Measurements from ENCODE around the gene SLC7A5.
"Not testable (repeated sequence)": the region's sequence is repeated elsewhere in the genome, so short reads cannot be mapped to it uniquely, and the experiment has no call there.

The SLC7A5 gene

DNA sequence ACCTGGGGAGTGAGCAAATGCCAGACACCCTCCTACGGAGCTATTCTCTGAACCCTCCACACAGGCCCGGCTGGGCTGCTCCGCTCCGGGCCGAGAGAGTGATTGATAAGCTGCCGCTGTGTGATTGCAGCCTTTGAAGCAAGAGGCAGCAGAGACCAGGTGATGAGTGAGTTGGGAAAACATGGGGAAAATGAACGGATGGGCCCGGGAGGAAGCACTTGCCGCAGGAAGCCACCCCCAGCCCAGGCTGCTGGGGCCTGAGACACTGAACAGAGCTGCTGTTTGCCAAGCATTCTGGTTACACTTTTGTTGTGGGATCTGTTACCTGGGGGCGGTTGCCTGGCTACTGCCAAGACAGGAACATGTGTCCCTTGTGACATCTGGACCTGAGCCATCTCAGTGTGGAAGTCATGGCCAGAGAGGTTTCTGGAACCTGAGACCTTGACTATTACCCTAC is 57.1 kb downstream of the SLC7A5 start:
- DNase-seq (ENCODE audit: low read depth) = no peak
- no peak overlapping the region for H3K4me3 ChIP-seq (ENCODE audit: low read length)

GRCh38 chr16:87811454-87811853 is 57.9 kb downstream of the SLC7A5 start:
- DNase-seq (ENCODE audit: low read depth); H3K4me3 ChIP-seq (ENCODE audit: low read length): not testable (repeated sequence)

More for the DNA sequence above, 57.1 kb downstream of the SLC7A5 start:
- no peak for TF ChIP-seq CTCF (conservative IDR thresholded peaks at IDR 0.05; ENCODE audit: low read length)

DNA sequence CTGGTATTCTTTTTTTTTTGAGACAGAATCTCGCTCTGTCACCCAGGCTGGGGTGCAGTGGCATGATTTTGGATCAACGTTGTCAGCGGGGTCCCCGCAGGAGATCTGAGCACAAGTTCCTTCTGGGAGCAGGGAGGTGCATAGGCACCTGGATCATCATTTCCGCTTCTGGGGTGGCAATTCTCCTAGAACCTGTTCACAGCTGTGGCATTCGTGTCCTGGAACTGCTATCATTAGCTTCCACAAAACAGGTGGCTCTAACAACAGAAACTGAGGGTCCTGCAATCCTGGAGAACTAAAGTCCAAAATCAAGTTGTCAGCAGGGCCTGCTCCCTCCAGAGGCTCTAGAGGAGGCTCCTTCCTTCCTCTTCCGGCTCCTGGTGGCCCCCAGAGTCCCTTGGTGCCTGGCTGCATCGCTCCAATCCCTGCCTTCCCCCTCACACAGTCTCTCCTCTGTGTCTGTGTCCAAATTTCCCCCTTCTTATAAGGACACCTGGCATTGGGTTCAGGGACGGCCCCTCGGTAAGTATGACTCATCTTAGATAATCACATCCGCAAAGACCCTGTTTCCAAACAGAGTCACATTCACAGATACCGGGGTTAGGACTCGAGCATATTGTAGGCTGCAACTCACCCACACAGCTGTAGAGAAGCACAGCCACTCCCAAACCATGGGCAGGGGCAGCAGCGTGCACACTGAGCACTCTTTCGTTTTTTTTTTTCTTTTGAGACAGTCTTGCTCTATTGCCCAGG is 60.0 kb downstream of the SLC7A5 start:
- DNase-seq (ENCODE audit: low read depth) = no peak
- no peak for TF ChIP-seq CTCF (conservative IDR thresholded peaks at IDR 0.05; ENCODE audit: low read length)
- no peak overlapping the region for H3K4me3 ChIP-seq (ENCODE audit: low read length)

- H3K4me3 ChIP-seq (ENCODE audit: low read length) = no peak overlapping the region
- DNase-seq (ENCODE audit: low read depth) = no peak
- TF ChIP-seq CTCF (conservative IDR thresholded peaks at IDR 0.05; ENCODE audit: low read length) = no peak
Observed at GRCh38 chr16:87808108-87808507, 61.2 kb downstream of the SLC7A5 start.

DNA sequence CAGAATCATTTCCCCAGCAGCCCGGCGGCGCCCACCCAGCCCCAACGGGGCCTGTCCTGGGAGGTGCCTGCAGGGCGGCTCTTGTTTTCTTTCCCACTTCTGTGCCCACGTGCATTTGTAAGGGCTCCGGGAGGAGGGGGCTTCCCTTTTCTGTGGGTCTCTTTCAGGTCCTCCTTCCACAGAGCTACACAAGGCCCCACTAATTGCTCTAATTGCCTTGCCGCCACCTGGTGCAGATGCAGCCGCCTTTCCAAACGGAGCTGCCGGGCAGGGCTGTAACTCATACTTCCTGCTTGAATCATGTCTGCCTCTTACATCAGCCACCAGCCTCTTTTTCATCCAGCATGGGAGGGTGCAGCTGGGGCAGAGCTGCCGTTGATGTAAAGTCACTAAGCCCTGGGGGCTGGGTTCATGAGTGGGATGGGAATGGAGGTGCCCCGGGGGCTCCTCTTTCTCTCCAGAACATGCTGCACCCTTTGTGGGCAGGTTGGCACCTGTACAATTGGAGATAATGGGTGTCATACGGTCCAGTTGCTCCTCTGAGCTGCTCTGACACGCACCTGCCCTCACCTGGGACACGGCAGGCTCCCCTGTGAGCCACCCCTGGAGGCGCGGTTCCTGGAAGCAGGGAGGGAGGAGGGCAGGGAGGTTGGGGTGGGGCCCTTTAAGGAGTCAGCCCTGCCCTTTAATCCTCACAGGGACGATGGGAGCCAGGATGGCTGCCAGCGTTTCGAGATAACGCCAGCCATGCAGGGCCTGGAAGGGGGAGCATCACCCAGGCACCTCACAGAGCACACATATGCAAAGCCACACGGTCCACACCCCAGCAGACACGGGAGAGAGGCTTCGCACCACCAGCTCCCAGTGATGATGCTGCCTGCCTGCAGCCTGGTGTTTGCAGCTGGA is 62.4 kb downstream of the SLC7A5 start:
- peak; percentile 95 for DNase-seq (ENCODE audit: low read depth)
- peak overlapping the region; percentile 65 for H3K4me3 ChIP-seq (ENCODE audit: low read length)
- TF ChIP-seq CTCF (conservative IDR thresholded peaks at IDR 0.05; ENCODE audit: low read length) = 0 out of 2 replicates have a peak, but pooled peaks have one; percentile 3

- TF ChIP-seq CTCF (conservative IDR thresholded peaks at IDR 0.05; ENCODE audit: low read length) = no peak
- H3K4me3 ChIP-seq (ENCODE audit: low read length) = peak overlapping the region; percentile 65
- peak; percentile 58 for DNase-seq (ENCODE audit: low read depth)
Observed at GRCh38 chr16:87806261-87806640, 63.1 kb downstream of the SLC7A5 start.

- TF ChIP-seq CTCF (conservative IDR thresholded peaks at IDR 0.05; ENCODE audit: low read length) = no peak
- no peak overlapping the region for H3K4me3 ChIP-seq (ENCODE audit: low read length)
- DNase-seq (ENCODE audit: low read depth) = no peak
Observed at GRCh38 chr16:87803385-87803784, 65.9 kb downstream of the SLC7A5 start.
